CD14-positive monocyte (primary cell): Measurements from ENCODE around the gene PELO. TPM values are rescaled to one million over a fixed set of nuclear protein-coding genes. Genes with fewer than 3 reads are reported as not detected.

Source experiments
- DNase-seq, 3 donors: peaks; one replicate each; pipeline ENCODE4 v3.0.0-alpha.2; 2011 to 2022
- H2AFZ ChIP-seq: 2 replicates; pipeline ENCODE4 v1.6.0; 2012; ENCODE audit warnings: mild to moderate bottlenecking, low read depth, low read length, inconsistent platforms; ENCODE audit not compliant: insufficient read depth, poor library complexity, severe bottlenecking
- H3K27ac ChIP-seq, 2 donors: 1 replicate in 1 of 2; 2 replicates in 1 of 2; pipeline ENCODE4 v1.5.1; 2012 to 2013; ENCODE audit warnings: low read length in 2 of 2, control low read depth in 1 of 2, inconsistent platforms in 1 of 2, low read depth in 1 of 2, mild to moderate bottlenecking in 1 of 2
- H3K27me3 ChIP-seq, 2 donors: one replicate each; pipeline versions ENCODE4 v1.6.0 to v1.6.1; 2011 to 2013; ENCODE audit warnings: low read length in 2 of 2; ENCODE audit not compliant: control insufficient read depth in 2 of 2, insufficient read depth in 2 of 2
- H3K36me3 ChIP-seq, 2 donors: replicated peaks in 1 of 2; 1 replicate in 1 of 2; 2 replicates in 1 of 2; pipeline versions ENCODE4 v1.5.1 to v1.6.1; 2012 to 2013; ENCODE audit warnings: low read length in 2 of 2, control low read depth in 1 of 2, inconsistent platforms in 1 of 2, mild to moderate bottlenecking in 1 of 2; ENCODE audit not compliant: insufficient read depth in 2 of 2, control insufficient read depth in 1 of 2
- H3K4me1 ChIP-seq, 2 donors: 1 replicate in 1 of 2; 2 replicates in 1 of 2; pipeline versions ENCODE4 v1.5.1 to v1.6.1; 2012 to 2013; ENCODE audit warnings: low read length in 2 of 2, control low read depth in 1 of 2, inconsistent platforms in 1 of 2, mild to moderate bottlenecking in 1 of 2, moderate library complexity in 1 of 2; ENCODE audit not compliant: insufficient read depth in 2 of 2, control insufficient read depth in 1 of 2
- H3K4me2 ChIP-seq: replicated peaks from 2 replicates; pipeline ENCODE3; 2012; ENCODE audit warnings: low read length, moderate library complexity, mild to moderate bottlenecking; ENCODE audit not compliant: poor library complexity, severe bottlenecking; ENCODE audit errors: extremely low read depth
- H3K4me3 ChIP-seq, 3 experiments: fragments of 200-600 bp in 1 of 3; sonication (generic) in 1 of 3; replicated peaks in 1 of 3; 1 replicate in 2 of 3; 2 replicates in 1 of 3; pipeline ENCODE4 v1.5.1; 2011 to 2013; ENCODE audit warnings: low read length in 3 of 3, mild to moderate bottlenecking in 3 of 3, control low read depth in 2 of 3, low read depth in 2 of 3, inconsistent platforms in 1 of 3, moderate library complexity in 1 of 3
- H3K79me2 ChIP-seq: 2 replicates; pipeline ENCODE4 v1.6.0; 2012; ENCODE audit warnings: mild to moderate bottlenecking, control low read depth, inconsistent platforms, low read length, moderate library complexity; ENCODE audit not compliant: insufficient read depth
- H3K9ac ChIP-seq: 2 replicates; pipeline ENCODE4 v1.6.0; 2017; ENCODE audit warnings: low read length, mild to moderate bottlenecking; ENCODE audit not compliant: insufficient read depth, poor library complexity, severe bottlenecking
- H3K9me3 ChIP-seq, 2 donors: replicated peaks in 1 of 2; 1 replicate in 1 of 2; 2 replicates in 1 of 2; pipeline versions ENCODE4 v1.5.1 to v1.6.1; 2012 to 2013; ENCODE audit warnings: low read length in 2 of 2, control low read depth in 1 of 2; ENCODE audit not compliant: control insufficient read depth in 1 of 2, insufficient read depth in 1 of 2
- H4K20me1 ChIP-seq: 2 replicates; pipeline ENCODE4 v1.6.0; 2012; ENCODE audit warnings: mild to moderate bottlenecking, low read length, control low read depth, moderate library complexity; ENCODE audit not compliant: insufficient read depth
- H3K27ac Mint-ChIP-seq, 7 donors: one replicate each; pipeline ENCODE4 v1.8.0; 2020; ENCODE audit warnings: mild to moderate bottlenecking in 7 of 7, mixed read lengths in 7 of 7, moderate library complexity in 6 of 7, inconsistent platforms in 2 of 7
- H3K27me3 Mint-ChIP-seq, 3 donors: one replicate each; pipeline ENCODE4 v1.8.0; 2021 to 2022; ENCODE audit warnings: low read depth in 3 of 3, mild to moderate bottlenecking in 3 of 3, mixed read lengths in 3 of 3, moderate library complexity in 3 of 3, inconsistent platforms in 1 of 3
- H3K36me3 Mint-ChIP-seq, 2 donors: one replicate each; pipeline ENCODE4 v1.8.0; 2020; ENCODE audit warnings: mixed read lengths in 2 of 2, inconsistent platforms in 1 of 2, mild to moderate bottlenecking in 1 of 2
- H3K4me1 Mint-ChIP-seq: one replicate; pipeline ENCODE4 v1.8.0; 2020; ENCODE audit warnings: mild to moderate bottlenecking, mixed read lengths
- H3K4me3 Mint-ChIP-seq, 2 donors: one replicate each; pipeline ENCODE4 v1.8.0; 2020; ENCODE audit warnings: mild to moderate bottlenecking in 2 of 2, mixed read lengths in 2 of 2, moderate library complexity in 1 of 2
- H3K9me3 Mint-ChIP-seq, 7 donors: one replicate each; pipeline ENCODE4 v1.8.0; 2020 to 2022; ENCODE audit warnings: mixed read lengths in 7 of 7, mild to moderate bottlenecking in 6 of 7, moderate library complexity in 6 of 7, inconsistent platforms in 2 of 7
- WGBS: methylation state at CpG from one replicate; pipeline ENCODE4 v1.1.5; 2013; ENCODE audit warnings: missing lambda C conversion rate; ENCODE audit not compliant: insufficient coverage; 5-methylcytosine and 5-hydroxymethylcytosine counted together
- intact Hi-C, 2 donors: fragments of 100-400 bp; cut with micrococcal nuclease; formaldehyde crosslinking; loops; one replicate each; pipeline versions ENCODE4 v1.15.0 to v1.15.1; 2023
- polyA plus RNA-seq, 3 donors: library from polyadenylated mRNA; depleted of rRNA in 1 of 3; unstranded in 2 of 3; stranded (reverse) in 1 of 3; fragments of 300-500 nt in 2 of 3; fragments of >200 nt in 1 of 3; fragmentation: Illumina TruSeq in 2 of 3; gene quantifications; 1 replicate in 2 of 3; 2 replicates in 1 of 3; pipeline ENCODE4 v1.2.3, GENCODE V29; 2012 to 2021
- TF ChIP-seq, protein P1 (sequence below): fragments of 200-600 bp; IDR thresholded peaks from one replicate; pipeline ENCODE4 v1.8.0; 2022; ENCODE audit warnings: antibody characterized with exemption, mild to moderate bottlenecking

Gene PELO
- polyA plus RNA-seq, 3 donors, result 1.8 to 4.4 (median 2.1) TPM

GRCh38 chr5:52777186-52777585 is 10.5 kb upstream of the PELO start:
- intact Hi-C loops, result no loop called here
- Histone ChIP-seq H4K20me1 (no peaks in the 10 kb centered on the region), H2AFZ (no peak overlapping the region)

GRCh38 chr5:52778781-52779180 is 8.9 kb upstream of the PELO start:
- Histone ChIP-seq H3K27me3 (no peaks in the 10 kb centered on the region), H3K4me1 (peaks cover 10 to 11% of the 10 kb centered on the region in 2 donors), H3K36me3 (no peaks in the 10 kb centered on the region), H2AFZ (no peak overlapping the region), H3K9me3 (no peaks in the 10 kb centered on the region), H3K4me2 (no peak overlapping the region), H4K20me1 (no peaks in the 10 kb centered on the region), H3K4me3 (no peak overlapping the region), H3K9ac (no peak overlapping the region), H3K79me2 (no peaks in the 10 kb centered on the region), H3K27ac (no peak overlapping the region)
- DNase-seq, result no peak
- H3K27me3 Mint-ChIP-seq, result peaks cover 2 to 6% (median 4%) of the 10 kb centered on the region in 3 donors
- WGBS, result 100% methylated on average over 1 of the region's 1 CpG
- no peaks in the 10 kb centered on the region for H3K36me3 Mint-ChIP-seq
- no peak overlapping the region for H3K4me3 Mint-ChIP-seq
- H3K27ac Mint-ChIP-seq, result no peak overlapping the region
- H3K9me3 Mint-ChIP-seq, result no peaks in the 10 kb centered on the region
- TF ChIP-seq, protein P1, sequence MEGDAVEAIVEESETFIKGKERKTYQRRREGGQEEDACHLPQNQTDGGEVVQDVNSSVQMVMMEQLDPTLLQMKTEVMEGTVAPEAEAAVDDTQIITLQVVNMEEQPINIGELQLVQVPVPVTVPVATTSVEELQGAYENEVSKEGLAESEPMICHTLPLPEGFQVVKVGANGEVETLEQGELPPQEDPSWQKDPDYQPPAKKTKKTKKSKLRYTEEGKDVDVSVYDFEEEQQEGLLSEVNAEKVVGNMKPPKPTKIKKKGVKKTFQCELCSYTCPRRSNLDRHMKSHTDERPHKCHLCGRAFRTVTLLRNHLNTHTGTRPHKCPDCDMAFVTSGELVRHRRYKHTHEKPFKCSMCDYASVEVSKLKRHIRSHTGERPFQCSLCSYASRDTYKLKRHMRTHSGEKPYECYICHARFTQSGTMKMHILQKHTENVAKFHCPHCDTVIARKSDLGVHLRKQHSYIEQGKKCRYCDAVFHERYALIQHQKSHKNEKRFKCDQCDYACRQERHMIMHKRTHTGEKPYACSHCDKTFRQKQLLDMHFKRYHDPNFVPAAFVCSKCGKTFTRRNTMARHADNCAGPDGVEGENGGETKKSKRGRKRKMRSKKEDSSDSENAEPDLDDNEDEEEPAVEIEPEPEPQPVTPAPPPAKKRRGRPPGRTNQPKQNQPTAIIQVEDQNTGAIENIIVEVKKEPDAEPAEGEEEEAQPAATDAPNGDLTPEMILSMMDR, result no peak
- intact Hi-C loops, result no loop called here
- H3K4me1 Mint-ChIP-seq, result peaks cover 12% of the 10 kb centered on the region

More at GRCh38 chr5:52777186-52777585, 10.5 kb upstream of the PELO start:
- Mint-ChIP-seq H3K27me3 (peaks cover 2 to 6% (median 4%) of the 10 kb centered on the region in 3 donors), H3K36me3 (no peaks in the 10 kb centered on the region), H3K9me3 (no peaks in the 10 kb centered on the region), H3K4me1 (peaks cover 7% of the 10 kb centered on the region), H3K27ac (no peak overlapping the region), H3K4me3 (no peak overlapping the region)
- H3K4me1 ChIP-seq, result peaks cover 5 to 6% of the 10 kb centered on the region in 2 donors
- H3K9me3 ChIP-seq, result no peaks in the 10 kb centered on the region
- no peak overlapping the region for H3K27ac ChIP-seq
- TF ChIP-seq, protein P1, result no peak
- H3K36me3 ChIP-seq, result no peaks in the 10 kb centered on the region
- no peak for DNase-seq
- no peak overlapping the region for H3K4me3 ChIP-seq
- no peak overlapping the region for H3K4me2 ChIP-seq
- no peaks in the 10 kb centered on the region for H3K27me3 ChIP-seq
- no peaks in the 10 kb centered on the region for H3K79me2 ChIP-seq
- no CpG with 5 or more reads among the region's 4 CpGs for WGBS
- H3K9ac ChIP-seq, result no peak overlapping the region
